ENCODE results near the gene MZB1.

DNA sequence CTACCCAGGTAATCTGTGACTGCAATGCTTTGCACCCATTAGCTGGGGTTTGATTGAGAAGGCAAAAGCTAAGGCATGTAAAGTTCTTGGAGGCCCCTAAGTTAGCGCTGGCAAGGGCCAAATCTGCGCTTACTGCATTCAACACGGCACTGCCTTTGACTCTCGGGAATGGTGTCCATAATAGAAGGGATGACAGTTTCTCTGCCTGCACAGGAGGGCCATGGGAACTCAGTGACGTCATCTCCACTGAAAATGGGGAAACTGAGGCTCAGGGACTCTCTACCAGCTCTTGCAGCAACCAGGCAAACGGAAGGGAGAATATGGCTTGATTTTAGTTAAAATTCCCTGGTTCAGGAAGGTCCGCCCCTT is 13.7 kb upstream of the MZB1 start:
- TF ChIP-seq YY1 (IDR thresholded peaks at IDR 0.05): no peak
- TF ChIP-seq, protein P1, sequence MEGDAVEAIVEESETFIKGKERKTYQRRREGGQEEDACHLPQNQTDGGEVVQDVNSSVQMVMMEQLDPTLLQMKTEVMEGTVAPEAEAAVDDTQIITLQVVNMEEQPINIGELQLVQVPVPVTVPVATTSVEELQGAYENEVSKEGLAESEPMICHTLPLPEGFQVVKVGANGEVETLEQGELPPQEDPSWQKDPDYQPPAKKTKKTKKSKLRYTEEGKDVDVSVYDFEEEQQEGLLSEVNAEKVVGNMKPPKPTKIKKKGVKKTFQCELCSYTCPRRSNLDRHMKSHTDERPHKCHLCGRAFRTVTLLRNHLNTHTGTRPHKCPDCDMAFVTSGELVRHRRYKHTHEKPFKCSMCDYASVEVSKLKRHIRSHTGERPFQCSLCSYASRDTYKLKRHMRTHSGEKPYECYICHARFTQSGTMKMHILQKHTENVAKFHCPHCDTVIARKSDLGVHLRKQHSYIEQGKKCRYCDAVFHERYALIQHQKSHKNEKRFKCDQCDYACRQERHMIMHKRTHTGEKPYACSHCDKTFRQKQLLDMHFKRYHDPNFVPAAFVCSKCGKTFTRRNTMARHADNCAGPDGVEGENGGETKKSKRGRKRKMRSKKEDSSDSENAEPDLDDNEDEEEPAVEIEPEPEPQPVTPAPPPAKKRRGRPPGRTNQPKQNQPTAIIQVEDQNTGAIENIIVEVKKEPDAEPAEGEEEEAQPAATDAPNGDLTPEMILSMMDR (IDR thresholded peaks at IDR 0.05; ENCODE audit: low read depth, low read length, missing input control): no peak
- TF ChIP-seq RAD21 (IDR thresholded peaks at IDR 0.05): no peak
- TF ChIP-seq, protein P2, sequence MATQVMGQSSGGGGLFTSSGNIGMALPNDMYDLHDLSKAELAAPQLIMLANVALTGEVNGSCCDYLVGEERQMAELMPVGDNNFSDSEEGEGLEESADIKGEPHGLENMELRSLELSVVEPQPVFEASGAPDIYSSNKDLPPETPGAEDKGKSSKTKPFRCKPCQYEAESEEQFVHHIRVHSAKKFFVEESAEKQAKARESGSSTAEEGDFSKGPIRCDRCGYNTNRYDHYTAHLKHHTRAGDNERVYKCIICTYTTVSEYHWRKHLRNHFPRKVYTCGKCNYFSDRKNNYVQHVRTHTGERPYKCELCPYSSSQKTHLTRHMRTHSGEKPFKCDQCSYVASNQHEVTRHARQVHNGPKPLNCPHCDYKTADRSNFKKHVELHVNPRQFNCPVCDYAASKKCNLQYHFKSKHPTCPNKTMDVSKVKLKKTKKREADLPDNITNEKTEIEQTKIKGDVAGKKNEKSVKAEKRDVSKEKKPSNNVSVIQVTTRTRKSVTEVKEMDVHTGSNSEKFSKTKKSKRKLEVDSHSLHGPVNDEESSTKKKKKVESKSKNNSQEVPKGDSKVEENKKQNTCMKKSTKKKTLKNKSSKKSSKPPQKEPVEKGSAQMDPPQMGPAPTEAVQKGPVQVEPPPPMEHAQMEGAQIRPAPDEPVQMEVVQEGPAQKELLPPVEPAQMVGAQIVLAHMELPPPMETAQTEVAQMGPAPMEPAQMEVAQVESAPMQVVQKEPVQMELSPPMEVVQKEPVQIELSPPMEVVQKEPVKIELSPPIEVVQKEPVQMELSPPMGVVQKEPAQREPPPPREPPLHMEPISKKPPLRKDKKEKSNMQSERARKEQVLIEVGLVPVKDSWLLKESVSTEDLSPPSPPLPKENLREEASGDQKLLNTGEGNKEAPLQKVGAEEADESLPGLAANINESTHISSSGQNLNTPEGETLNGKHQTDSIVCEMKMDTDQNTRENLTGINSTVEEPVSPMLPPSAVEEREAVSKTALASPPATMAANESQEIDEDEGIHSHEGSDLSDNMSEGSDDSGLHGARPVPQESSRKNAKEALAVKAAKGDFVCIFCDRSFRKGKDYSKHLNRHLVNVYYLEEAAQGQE (IDR thresholded peaks at IDR 0.05): no peak
- TF ChIP-seq, protein P3, sequence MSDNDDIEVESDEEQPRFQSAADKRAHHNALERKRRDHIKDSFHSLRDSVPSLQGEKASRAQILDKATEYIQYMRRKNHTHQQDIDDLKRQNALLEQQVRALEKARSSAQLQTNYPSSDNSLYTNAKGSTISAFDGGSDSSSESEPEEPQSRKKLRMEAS (IDR thresholded peaks at IDR 0.05): no peak
- TF ChIP-seq SP1 (IDR thresholded peaks at IDR 0.05): no peak
